ENCODE data around the gene UBE2J2. TPM values are rescaled to one million over a fixed set of nuclear protein-coding genes. Genes with fewer than 3 reads are reported as not detected.

UBE2J2 gene
- total and polyA plus RNA-seq, 2 experiments from 2014 or later: 47.1 to 70.2 TPM

DNA sequence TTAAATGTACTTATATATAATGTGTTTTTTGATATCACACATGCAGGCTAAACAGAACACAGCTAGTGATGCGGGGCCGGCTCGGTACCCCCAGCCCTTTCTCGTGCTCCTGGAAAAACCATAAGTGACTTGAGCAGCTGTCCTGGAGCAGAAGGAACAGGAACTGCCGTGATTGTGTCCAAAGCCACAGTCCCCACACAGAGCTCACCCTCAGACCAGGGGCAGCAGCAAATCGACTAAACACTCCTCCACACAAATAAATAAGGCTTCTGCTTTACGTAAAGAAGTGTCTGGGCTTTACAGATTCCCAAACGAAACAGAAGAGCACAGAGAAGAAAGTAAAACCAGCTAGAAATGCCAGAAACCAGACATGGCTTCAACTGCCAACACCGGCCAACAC, 9.6 kb downstream of the UBE2J2 start (continued):
- TF ChIP-seq ZNF462 (CRISPR knock-in tag; IDR thresholded peaks at IDR 0.05): no peak

DNA sequence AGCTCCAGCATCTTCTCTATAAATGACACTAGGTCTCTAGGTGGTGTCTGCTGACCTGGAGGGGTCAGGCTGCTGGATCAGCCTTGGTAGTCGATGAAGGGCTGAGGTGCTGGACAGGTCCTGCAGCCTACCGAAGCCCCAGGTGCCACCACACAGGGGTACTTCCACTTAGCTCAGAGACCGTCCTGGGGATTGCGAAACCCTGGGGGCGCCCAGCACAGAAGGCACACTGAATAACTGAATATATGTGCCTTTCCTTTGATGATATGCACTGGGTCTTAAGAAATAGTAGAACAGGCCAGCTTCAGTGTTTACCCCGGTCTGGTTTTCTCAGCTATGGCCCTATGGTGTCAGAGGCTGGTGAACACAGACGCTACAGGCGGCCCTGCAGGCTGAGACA, 10.9 kb downstream of the UBE2J2 start:
- Histone ChIP-seq H3K79me2 (replicated peaks; ENCODE audit: insufficient read depth) (peaks cover 39% of the 10 kb centered on the region), H3K9me2 (ENCODE audit: insufficient read depth) (no peaks in the 10 kb centered on the region), H3K27me3 (ENCODE audit: insufficient read depth) (no peaks in the 10 kb centered on the region), H3K4me2 (no peak overlapping the region), H3K4me1 (ENCODE audit: insufficient read depth) (peaks cover 5% of the 10 kb centered on the region), H3K36me3 (ENCODE audit: insufficient read depth) (peaks cover 14% of the 10 kb centered on the region; the same call in 1 of the 2 replicates), H4K20me1 (replicated peaks; ENCODE audit: insufficient read depth) (peaks cover 24% of the 10 kb centered on the region), H3F3A (replicated peaks; ENCODE audit: low read depth) (0 out of 2 replicates have a peak, but pooled peaks cover 11% of the 10 kb centered on the region), H3K27ac (ENCODE audit: low read depth) (no peak overlapping the region), H3K4me3 (no peak overlapping the region), H2AFZ (no peak overlapping the region)
- Mint-ChIP-seq H3K27ac (no peak overlapping the region), H3K36me3 (ENCODE audit: low read depth) (peaks cover 63% of the 10 kb centered on the region), H3K27me3 (ENCODE audit: insufficient read depth, low read depth, poor library complexity) (peaks cover 20% of the 10 kb centered on the region), H3K9me3 (no peaks in the 10 kb centered on the region), H3K4me3 (no peak overlapping the region), H3K4me1 (peaks cover 12% of the 10 kb centered on the region)
- DNase-seq (ENCODE audit: low spot score) (no peak), ATAC-seq (no peak)
- TF ChIP-seq CREB1 (CRISPR knock-in tag; IDR thresholded peaks at IDR 0.05; ENCODE audit: low read depth) (no peak), STAT1 (IDR thresholded peaks at IDR 0.05; ENCODE audit: unreplicated experiment) (no peak), ZNF331 (CRISPR knock-in tag; IDR thresholded peaks at IDR 0.05; ENCODE audit: low read depth) (no peak), ZNF114 (CRISPR knock-in tag; IDR thresholded peaks at IDR 0.05) (no peak), EZH2phosphoT487 (IDR thresholded peaks at IDR 0.05; ENCODE audit: unreplicated experiment) (no peak), ZNF462 (CRISPR knock-in tag; IDR thresholded peaks at IDR 0.05) (no peak), NANOG (IDR thresholded peaks at IDR 0.05; ENCODE audit: borderline replicate concordance) (no peak), EZH2 (IDR thresholded peaks at IDR 0.05; ENCODE audit: low read depth, unreplicated experiment) (no peak), JUNB (IDR thresholded peaks at IDR 0.05; ENCODE audit: unreplicated experiment) (no peak)

All from GM23338 (cell line).